Upper lobe of right lung (tissue), 1 donor: ENCODE measurements around the gene AMBP. TPM values are rescaled to one million over a fixed set of nuclear protein-coding genes. Genes with fewer than 3 reads are reported as not detected.
A peak's percentile ranks its signal among the peaks of the same experiment; 100 is the strongest.

Source experiments
- ATAC-seq: fragments of 200-7000 bp; cut with Tn5 transposase; one replicate; pipeline ENCODE4 v1.9.1; 2020; ENCODE audit warnings: mild to moderate bottlenecking, moderate library complexity
- DNase-seq: peaks from one replicate; pipeline ENCODE4 v3.0.0-alpha.2; 2020
- H3K27ac ChIP-seq: fragments of 200-600 bp; one replicate; pipeline ENCODE4 v1.8.0; 2022
- H3K27me3 ChIP-seq: fragments of 200-600 bp; one replicate; pipeline ENCODE4 v1.8.0; 2022; ENCODE audit warnings: mild to moderate bottlenecking
- H3K36me3 ChIP-seq: fragments of 200-600 bp; one replicate; pipeline ENCODE4 v1.8.0; 2022
- H3K4me1 ChIP-seq: fragments of 200-600 bp; one replicate; pipeline ENCODE4 v1.8.0; 2022
- H3K4me3 ChIP-seq: fragments of 200-600 bp; one replicate; pipeline ENCODE4 v1.8.0; 2022; ENCODE audit warnings: mild to moderate bottlenecking
- H3K9me3 ChIP-seq: fragments of 200-600 bp; one replicate; pipeline ENCODE4 v1.8.0; 2022
- intact Hi-C: fragments of 100-400 bp; cut with DNase I; formaldehyde crosslinking; loops from one replicate; pipeline ENCODE4 v1.11.0; 2022
- total RNA-seq: library from RNA; stranded (reverse); fragmentation: NEBNext Ultra II Directional; extraction: Animal tissue kit (Norgen Biotek cat#: 25700); gene quantifications from one replicate; pipeline ENCODE4 v1.2.1, GENCODE V29; 2021
- TF ChIP-seq, protein P1 (sequence below): fragments of 200-600 bp; IDR thresholded peaks from one replicate; pipeline ENCODE4 v1.8.0; 2022; ENCODE audit warnings: antibody characterized with exemption
- donor health status: DM: no; HTN: yes; CAD: no; lungs with severe emphysema.

The AMBP gene
- total RNA-seq, 1 donor from 2014 or later = 0.67 TPM

- TF ChIP-seq, protein P1, sequence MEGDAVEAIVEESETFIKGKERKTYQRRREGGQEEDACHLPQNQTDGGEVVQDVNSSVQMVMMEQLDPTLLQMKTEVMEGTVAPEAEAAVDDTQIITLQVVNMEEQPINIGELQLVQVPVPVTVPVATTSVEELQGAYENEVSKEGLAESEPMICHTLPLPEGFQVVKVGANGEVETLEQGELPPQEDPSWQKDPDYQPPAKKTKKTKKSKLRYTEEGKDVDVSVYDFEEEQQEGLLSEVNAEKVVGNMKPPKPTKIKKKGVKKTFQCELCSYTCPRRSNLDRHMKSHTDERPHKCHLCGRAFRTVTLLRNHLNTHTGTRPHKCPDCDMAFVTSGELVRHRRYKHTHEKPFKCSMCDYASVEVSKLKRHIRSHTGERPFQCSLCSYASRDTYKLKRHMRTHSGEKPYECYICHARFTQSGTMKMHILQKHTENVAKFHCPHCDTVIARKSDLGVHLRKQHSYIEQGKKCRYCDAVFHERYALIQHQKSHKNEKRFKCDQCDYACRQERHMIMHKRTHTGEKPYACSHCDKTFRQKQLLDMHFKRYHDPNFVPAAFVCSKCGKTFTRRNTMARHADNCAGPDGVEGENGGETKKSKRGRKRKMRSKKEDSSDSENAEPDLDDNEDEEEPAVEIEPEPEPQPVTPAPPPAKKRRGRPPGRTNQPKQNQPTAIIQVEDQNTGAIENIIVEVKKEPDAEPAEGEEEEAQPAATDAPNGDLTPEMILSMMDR = no peak
- ATAC-seq = no peak
- no peaks in the 10 kb centered on the region for H3K4me1 ChIP-seq
These were observed 21.6 kb downstream of the AMBP start for GRCh38 chr9:114056527-114056926.

DNA sequence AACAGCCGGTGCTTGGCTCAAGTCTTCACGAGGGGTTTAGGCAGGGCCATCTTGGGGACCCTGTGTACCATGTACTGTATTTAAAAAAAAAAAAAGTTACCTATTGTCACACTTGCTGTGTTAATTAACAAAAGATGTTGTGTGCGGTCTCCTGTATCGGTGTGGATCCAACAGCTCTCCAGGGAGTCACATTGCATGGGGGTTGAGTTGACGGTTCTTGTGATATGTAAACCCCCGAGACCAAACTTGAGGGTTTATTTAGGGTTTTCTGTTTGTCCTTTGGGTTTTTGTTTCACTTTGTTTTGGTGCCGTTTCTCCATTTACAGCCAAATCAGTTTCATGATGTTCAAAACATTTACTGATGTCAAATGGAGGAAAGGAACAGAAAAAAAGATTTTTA is 22.2 kb downstream of the AMBP start:
- Histone ChIP-seq H3K36me3 (peaks cover 5% of the 10 kb centered on the region), H3K27ac (no peak overlapping the region), H3K4me1 (no peaks in the 10 kb centered on the region), H3K9me3 (no peaks in the 10 kb centered on the region), H3K27me3 (no peaks in the 10 kb centered on the region), H3K4me3 (no peak overlapping the region)
- ATAC-seq (no peak), DNase-seq (no peak)
- intact Hi-C loops = no loop called here
- TF ChIP-seq, protein P1 = no peak

More at GRCh38 chr9:114056527-114056926, 21.6 kb downstream of the AMBP start:
- intact Hi-C loops = no loop called here
- H3K27me3 ChIP-seq = no peaks in the 10 kb centered on the region
- peak; percentile 26 for DNase-seq
- no peaks in the 10 kb centered on the region for H3K9me3 ChIP-seq
- H3K4me3 ChIP-seq = no peak overlapping the region
- no peaks in the 10 kb centered on the region for H3K36me3 ChIP-seq
- no peak overlapping the region for H3K27ac ChIP-seq

- H3K9me3 ChIP-seq = no peaks in the 10 kb centered on the region
- TF ChIP-seq, protein P1 = no peak
- no peak overlapping the region for H3K4me3 ChIP-seq
- ATAC-seq = no peak
- intact Hi-C loops = no loop called here
- DNase-seq = peak; percentile 45
- H3K27me3 ChIP-seq = no peaks in the 10 kb centered on the region
- no peaks in the 10 kb centered on the region for H3K4me1 ChIP-seq
- H3K27ac ChIP-seq = no peak overlapping the region
- peaks cover 14% of the 10 kb centered on the region for H3K36me3 ChIP-seq
These were observed 23.0 kb downstream of the AMBP start for GRCh38 chr9:114055061-114055460.

- TF ChIP-seq, protein P1 = no peak
These were observed 23.9 kb downstream of the AMBP start for GRCh38 chr9:114054191-114054690.

DNA sequence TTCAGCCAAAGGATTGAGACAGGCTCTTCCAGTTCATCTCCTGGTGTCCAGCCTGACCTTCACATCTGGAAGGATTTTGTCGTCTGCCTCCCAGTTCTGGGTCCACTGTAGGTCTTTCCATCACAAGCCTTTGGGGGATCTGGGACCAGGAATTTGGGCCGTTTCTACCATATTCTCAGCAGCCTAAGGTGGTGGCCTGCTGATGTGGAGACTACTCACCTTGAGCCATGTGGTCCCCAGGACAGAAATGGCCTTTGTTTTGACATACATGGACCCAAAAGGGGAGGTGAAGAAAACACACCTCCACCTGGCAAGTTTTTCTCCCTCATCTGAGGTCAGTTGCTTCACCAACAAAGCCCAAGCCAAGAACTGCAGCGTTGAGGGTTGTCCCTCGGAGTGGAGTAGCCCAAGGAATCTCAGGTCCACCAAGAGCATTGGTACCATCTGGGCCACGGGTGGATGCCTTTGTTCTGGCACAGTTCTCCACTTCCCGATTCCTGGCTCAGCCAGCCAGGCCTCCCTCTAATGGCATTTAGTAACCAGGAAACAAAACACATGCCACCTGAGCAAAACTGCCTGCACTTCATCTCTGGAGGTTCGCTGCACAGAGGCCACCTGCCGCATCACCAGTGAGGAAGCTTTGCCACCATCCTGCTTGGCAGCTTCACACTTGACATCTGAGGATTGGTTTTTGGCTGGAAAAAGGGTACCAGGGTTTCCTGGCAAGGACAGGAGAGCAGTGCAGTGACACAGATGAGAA is 24.7 kb downstream of the AMBP start:
- no peaks in the 10 kb centered on the region for H3K4me1 ChIP-seq
- ATAC-seq (no peak), DNase-seq (no peak)
- no peaks in the 10 kb centered on the region for H3K27me3 ChIP-seq
- TF ChIP-seq, protein P1 = no peak
- peaks cover 30% of the 10 kb centered on the region for H3K36me3 ChIP-seq
- intact Hi-C loops = no loop called here
- no peak overlapping the region for H3K4me3 ChIP-seq
- H3K9me3 ChIP-seq = no peaks in the 10 kb centered on the region
- H3K27ac ChIP-seq = no peak overlapping the region

More at GRCh38 chr9:114054191-114054690, 23.9 kb downstream of the AMBP start:
- DNase-seq (peak; percentile 29), ATAC-seq (no peak)
- peaks cover 22% of the 10 kb centered on the region for H3K36me3 ChIP-seq
- H3K27ac ChIP-seq = no peak overlapping the region
- intact Hi-C loops = no loop called here
- H3K4me1 ChIP-seq = no peaks in the 10 kb centered on the region
- no peaks in the 10 kb centered on the region for H3K9me3 ChIP-seq
- H3K27me3 ChIP-seq = no peaks in the 10 kb centered on the region
- H3K4me3 ChIP-seq = no peak overlapping the region
